Tongue (tissue), 2 donors: Measurements from ENCODE around the gene MBTPS1. TPM values are rescaled to one million over a fixed set of nuclear protein-coding genes. Genes with fewer than 3 reads are reported as not detected.

Experiments
- DNase-seq: peaks from one replicate; pipeline ENCODE4 v3.0.0-alpha.2; 2015
- total RNA-seq: library from RNA; depleted of rRNA; stranded (reverse); fragments of >200 nt; gene quantifications from one replicate; pipeline ENCODE4 v1.2.3, GENCODE V29; 2014

Gene MBTPS1
- total RNA-seq, 1 donor from 2014 or later: 96.9 TPM

- no peak for DNase-seq
Measured at GRCh38 chr16:84098939-84099338, 17.8 kb downstream of the MBTPS1 start.

GRCh38 chr16:84096447-84097005, 20.2 kb downstream of the MBTPS1 start:
- peak; percentile 47 for DNase-seq

- DNase-seq: no peak
Measured at GRCh38 chr16:84095466-84095865, 21.3 kb downstream of the MBTPS1 start.

GRCh38 chr16:84093879-84094270, 22.9 kb downstream of the MBTPS1 start:
- no peak for DNase-seq

- no peak for DNase-seq
Measured at GRCh38 chr16:84093120-84093878, 23.4 kb downstream of the MBTPS1 start.

- DNase-seq: no peak
Measured at GRCh38 chr16:84091460-84091859, 25.3 kb downstream of the MBTPS1 start.

GRCh38 chr16:84090211-84090610, 26.5 kb downstream of the MBTPS1 start:
- no peak for DNase-seq

GRCh38 chr16:84088695-84089395, 27.9 kb downstream of the MBTPS1 start:
- DNase-seq: peak; percentile 27

GRCh38 chr16:84087466-84088151, 29.1 kb downstream of the MBTPS1 start:
- DNase-seq: no peak

GRCh38 chr16:84087001-84087400, 29.7 kb downstream of the MBTPS1 start:
- DNase-seq: no peak

- no peak for DNase-seq
Measured at GRCh38 chr16:84086341-84086740, 30.4 kb downstream of the MBTPS1 start.

- no peak for DNase-seq
Measured at GRCh38 chr16:84085773-84086172, 31.0 kb downstream of the MBTPS1 start.

- DNase-seq: no peak
Measured at GRCh38 chr16:84085271-84085667, 31.5 kb downstream of the MBTPS1 start.

GRCh38 chr16:84084570-84085270, 32.0 kb downstream of the MBTPS1 start:
- DNase-seq: peak; percentile 68

- no peak for DNase-seq
Measured at GRCh38 chr16:84082835-84083569, 33.7 kb downstream of the MBTPS1 start.

- DNase-seq: no peak
Measured at GRCh38 chr16:84082110-84082509, 34.6 kb downstream of the MBTPS1 start.

- DNase-seq: no peak
Measured at GRCh38 chr16:84081446-84081989, 35.2 kb downstream of the MBTPS1 start.

- no peak for DNase-seq
Measured at GRCh38 chr16:84080813-84081212, 35.9 kb downstream of the MBTPS1 start.

GRCh38 chr16:84080378-84080777, 36.4 kb downstream of the MBTPS1 start:
- no peak for DNase-seq

- no peak for DNase-seq
Measured at GRCh38 chr16:84079664-84080063, 37.1 kb downstream of the MBTPS1 start.

GRCh38 chr16:84075376-84075775, 41.4 kb downstream of the MBTPS1 start:
- DNase-seq: no peak
